Middle frontal gyrus (tissue), 1 donor: Measurements from ENCODE around the gene RNF157.
"Not testable (repeated sequence)": the region's sequence is repeated elsewhere in the genome, so short reads cannot be mapped to it uniquely, and the experiment has no call there.

Source experiments
- DNase-seq: peaks from one replicate; pipeline ENCODE4 v3.0.0-alpha.2; 2015; ENCODE audit warnings: low spot score; ENCODE audit errors: extremely low spot score

Gene RNF157

GRCh38 chr17:76270770-76271668 lies 30.7 kb upstream of the RNF157 start:
- no peak for DNase-seq

- no peak for DNase-seq
These were observed 29.9 kb upstream of the RNF157 start for GRCh38 chr17:76270127-76270592.

- no peak for DNase-seq
These were observed 29.0 kb upstream of the RNF157 start for GRCh38 chr17:76268991-76269981.

- DNase-seq = peak; percentile 46
These were observed 27.9 kb upstream of the RNF157 start for GRCh38 chr17:76268015-76268749.

- not testable (repeated sequence) for DNase-seq
These were observed 27.3 kb upstream of the RNF157 start for GRCh38 chr17:76267581-76268001.

- DNase-seq = no peak
These were observed 26.8 kb upstream of the RNF157 start for GRCh38 chr17:76267051-76267576.

GRCh38 chr17:76266244-76266938 lies 26.1 kb upstream of the RNF157 start:
- no peak for DNase-seq

- DNase-seq = no peak
These were observed 25.4 kb upstream of the RNF157 start for GRCh38 chr17:76265624-76266243.

GRCh38 chr17:76264755-76265623 lies 24.7 kb upstream of the RNF157 start, which contains the start of gene UBALD2:
TSS of gene UBALD2 (plus strand) at chr17:76265348. CDS start at chr17:76265506, 158 bp downstream.
- peak; percentile 98 for DNase-seq

- no peak for DNase-seq
These were observed 24.1 kb upstream of the RNF157 start for GRCh38 chr17:76264425-76264754.

- no peak for DNase-seq
These were observed 23.6 kb upstream of the RNF157 start for GRCh38 chr17:76263896-76264295.

- no peak for DNase-seq
These were observed 22.5 kb upstream of the RNF157 start for GRCh38 chr17:76262732-76263344.

- no peak for DNase-seq
These were observed 21.3 kb upstream of the RNF157 start for GRCh38 chr17:76261421-76262215.

GRCh38 chr17:76260669-76261068 lies 20.4 kb upstream of the RNF157 start:
- no peak for DNase-seq

GRCh38 chr17:76260220-76260619 lies 19.9 kb upstream of the RNF157 start:
- no peak for DNase-seq

GRCh38 chr17:76256430-76257050 lies 16.2 kb upstream of the RNF157 start:
- DNase-seq = not testable (repeated sequence)

- DNase-seq = no peak
These were observed 15.6 kb upstream of the RNF157 start for GRCh38 chr17:76255801-76256429.
